Measurements from ENCODE around the gene LRRC23. TPM values are rescaled to one million over a fixed set of nuclear protein-coding genes. Genes with fewer than 3 reads are reported as not detected.

LRRC23 gene
- total and polyA plus RNA-seq, 2 of the 13 experiments (the other 11 are each of a cell fraction or from before 2014, with no cell fraction given) = 6.0 to 7.8 TPM

DNA sequence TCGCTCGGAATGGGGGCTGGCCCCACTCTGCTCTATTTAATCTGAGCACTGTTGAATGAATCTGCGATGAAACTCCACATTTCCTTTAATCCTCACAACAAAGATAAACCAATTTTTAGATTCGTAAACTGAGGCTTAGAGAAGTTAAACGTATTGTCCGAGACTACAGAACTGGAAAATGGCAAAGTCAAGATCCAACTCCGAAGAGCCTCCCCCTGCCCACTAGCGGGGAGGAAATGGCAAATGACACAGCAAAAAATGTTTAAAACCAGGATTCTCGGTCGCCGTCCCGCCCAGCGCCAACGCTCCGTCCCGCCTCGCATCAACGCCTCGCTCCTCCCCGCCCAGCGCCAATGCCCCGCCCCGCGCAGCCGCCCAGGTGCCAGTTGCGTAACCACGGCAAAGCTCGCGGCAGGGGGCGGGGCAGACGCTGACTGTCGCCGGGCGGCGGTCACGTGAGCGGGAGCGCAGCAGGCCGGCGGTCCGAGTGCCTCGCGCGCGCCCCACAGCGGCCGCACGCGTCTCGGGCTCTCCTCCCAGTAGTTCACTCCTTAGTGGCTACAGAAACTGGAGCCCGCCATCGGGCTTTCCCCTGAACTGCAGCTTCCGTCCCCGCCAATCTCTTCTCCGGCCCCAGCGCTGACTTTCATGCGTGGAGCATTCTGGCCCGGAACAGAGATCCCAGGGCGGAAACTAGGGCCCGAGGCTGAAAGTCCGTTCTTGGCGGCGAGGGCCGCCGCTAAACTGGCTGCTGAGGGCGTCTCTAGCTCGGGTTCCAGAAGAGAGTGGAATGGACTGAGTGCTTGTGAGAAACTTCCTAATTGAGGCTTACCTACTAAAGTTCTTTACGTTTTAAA is 13.6 kb upstream of the LRRC23 start (continued):
- no peak for TF ChIP-seq ZNF20 (CRISPR knock-in tag; IDR thresholded peaks at IDR 0.05)
- peak; percentile 52; the same call in 1 of the 2 replicates for TF ChIP-seq GATA4 (IDR thresholded peaks at IDR 0.05; ENCODE audit: borderline replicate concordance, low read depth)
- TF ChIP-seq REPIN1 (CRISPR knock-in tag; IDR thresholded peaks at IDR 0.05; ENCODE audit: borderline replicate concordance, low read depth) = peak; percentile 79
- TF ChIP-seq CAMTA2 (CRISPR knock-in tag; IDR thresholded peaks at IDR 0.05; ENCODE audit: borderline replicate concordance) = no peak
- no peak for TF ChIP-seq DDIT3 (CRISPR knock-in tag; IDR thresholded peaks at IDR 0.05)
- TF ChIP-seq, protein P1, sequence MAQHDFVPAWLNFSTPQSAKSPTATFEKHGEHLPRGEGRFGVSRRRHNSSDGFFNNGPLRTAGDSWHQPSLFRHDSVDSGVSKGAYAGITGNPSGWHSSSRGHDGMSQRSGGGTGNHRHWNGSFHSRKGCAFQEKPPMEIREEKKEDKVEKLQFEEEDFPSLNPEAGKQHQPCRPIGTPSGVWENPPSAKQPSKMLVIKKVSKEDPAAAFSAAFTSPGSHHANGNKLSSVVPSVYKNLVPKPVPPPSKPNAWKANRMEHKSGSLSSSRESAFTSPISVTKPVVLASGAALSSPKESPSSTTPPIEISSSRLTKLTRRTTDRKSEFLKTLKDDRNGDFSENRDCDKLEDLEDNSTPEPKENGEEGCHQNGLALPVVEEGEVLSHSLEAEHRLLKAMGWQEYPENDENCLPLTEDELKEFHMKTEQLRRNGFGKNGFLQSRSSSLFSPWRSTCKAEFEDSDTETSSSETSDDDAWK (CRISPR knock-in tag; IDR thresholded peaks at IDR 0.05) = no peak
- no peak for TF ChIP-seq ZNF782 (CRISPR knock-in tag; IDR thresholded peaks at IDR 0.05; ENCODE audit: borderline replicate concordance)
- TF ChIP-seq ZNF784 (CRISPR knock-in tag; IDR thresholded peaks at IDR 0.05; ENCODE audit: borderline replicate concordance) = peak; percentile 86
- TF ChIP-seq GRHL1 (CRISPR knock-in tag; conservative IDR thresholded peaks at IDR 0.05) = no peak
- TF ChIP-seq DBP (CRISPR knock-in tag; IDR thresholded peaks at IDR 0.05; ENCODE audit: not compliant biosample characterization) = no peak
- TF ChIP-seq HOXA9 (CRISPR knock-in tag; IDR thresholded peaks at IDR 0.05; ENCODE audit: borderline replicate concordance) = peak; percentile 48; the same call in 1 of the 2 replicates
- TF ChIP-seq E2F2 (CRISPR knock-in tag; IDR thresholded peaks at IDR 0.05; ENCODE audit: borderline replicate concordance) = peak; percentile 48; the same call in 1 of the 2 replicates
- TF ChIP-seq HNRNPH1 (optimal IDR thresholded peaks at IDR 0.05; ENCODE audit: low read depth, low read length) = no peak
- TF ChIP-seq MED13 (CRISPR knock-in tag; IDR thresholded peaks at IDR 0.05) = no peak
- TF ChIP-seq ZNF280D (CRISPR knock-in tag; IDR thresholded peaks at IDR 0.05) = no peak
- no peak for TF ChIP-seq ZNF644 (CRISPR knock-in tag; IDR thresholded peaks at IDR 0.05; ENCODE audit: low read depth)
